Activated naive CD4-positive, alpha-beta T cell treated with Interleukin-2 at 50 U/mL for 16 hours (primary cell): ENCODE measurements around the gene PLEKHA5.
"Not testable (repeated sequence)": the region's sequence is repeated elsewhere in the genome, so short reads cannot be mapped to it uniquely, and the experiment has no call there.

Experiments used
- DNase-seq: peaks from one replicate; pipeline ENCODE4 v3.0.0-alpha.2; 2020

Gene PLEKHA5

DNA sequence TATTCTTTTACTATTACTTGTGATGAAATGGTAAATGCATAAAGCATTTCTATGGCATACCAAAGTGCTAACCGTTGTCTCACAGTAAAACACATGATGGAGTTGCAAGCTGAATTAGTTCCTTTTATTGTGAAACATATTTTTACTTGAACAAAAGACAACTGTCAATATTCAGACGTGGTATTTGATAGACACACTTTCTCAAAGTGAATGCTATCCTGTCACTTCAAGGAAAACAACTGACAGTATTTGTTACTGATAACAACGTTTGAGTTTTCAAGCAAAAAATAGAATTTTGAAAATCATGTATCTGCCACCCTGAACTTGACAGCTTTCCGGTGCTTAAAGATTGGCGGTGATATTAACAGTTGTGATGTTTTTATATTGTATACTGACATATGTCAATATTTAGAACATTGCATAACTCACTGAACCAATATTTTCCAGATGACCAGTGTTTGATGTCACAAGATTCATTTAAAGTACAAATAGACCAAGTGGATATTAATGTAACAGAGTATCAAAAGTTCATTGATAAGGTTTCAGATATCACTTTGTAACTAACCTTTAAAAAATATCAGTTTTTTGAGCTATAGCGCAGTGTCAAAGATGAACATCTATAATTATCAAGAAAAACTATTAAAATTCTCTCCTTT is 156.4 kb downstream of the PLEKHA5 start:
- no peak for DNase-seq

DNA sequence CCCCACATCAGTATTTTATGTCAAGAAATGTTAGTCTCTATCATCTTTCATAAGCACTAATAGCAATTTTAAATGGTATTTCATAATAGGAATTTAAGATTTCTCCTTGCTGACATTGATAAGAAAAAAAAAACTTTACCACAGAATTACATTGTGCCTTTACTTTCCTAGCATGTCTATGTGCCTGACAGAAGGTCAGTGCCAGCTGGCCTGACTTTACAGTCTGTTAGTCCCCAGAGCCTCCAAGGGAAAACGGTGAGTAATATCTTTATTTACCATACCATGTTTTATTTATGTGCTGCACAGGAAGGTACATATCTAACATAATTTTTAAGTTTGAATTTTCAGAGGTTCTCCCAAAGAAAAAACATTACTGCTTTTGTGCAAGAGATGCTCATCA is 157.8 kb downstream of the PLEKHA5 start:
- DNase-seq, result no peak

DNA sequence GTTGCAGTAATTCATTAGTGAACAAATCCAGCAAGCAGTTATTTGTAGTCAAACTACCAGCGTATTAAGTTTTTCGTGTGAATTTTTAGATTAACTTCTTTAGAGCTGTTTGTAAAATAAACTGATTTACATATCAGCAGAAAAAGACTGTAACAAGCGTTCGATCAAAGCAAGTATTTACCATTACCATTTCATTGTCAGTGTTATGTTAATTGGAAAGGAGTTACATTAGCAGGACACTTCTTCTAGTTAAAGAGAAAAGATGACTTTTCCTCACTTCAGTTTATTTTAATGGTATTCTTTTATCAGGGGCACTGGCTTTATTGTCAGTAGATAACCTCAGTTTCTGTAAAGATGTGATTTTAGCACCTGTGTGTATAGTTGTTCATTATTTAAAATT is 158.6 kb downstream of the PLEKHA5 start:
- no peak for DNase-seq

DNA sequence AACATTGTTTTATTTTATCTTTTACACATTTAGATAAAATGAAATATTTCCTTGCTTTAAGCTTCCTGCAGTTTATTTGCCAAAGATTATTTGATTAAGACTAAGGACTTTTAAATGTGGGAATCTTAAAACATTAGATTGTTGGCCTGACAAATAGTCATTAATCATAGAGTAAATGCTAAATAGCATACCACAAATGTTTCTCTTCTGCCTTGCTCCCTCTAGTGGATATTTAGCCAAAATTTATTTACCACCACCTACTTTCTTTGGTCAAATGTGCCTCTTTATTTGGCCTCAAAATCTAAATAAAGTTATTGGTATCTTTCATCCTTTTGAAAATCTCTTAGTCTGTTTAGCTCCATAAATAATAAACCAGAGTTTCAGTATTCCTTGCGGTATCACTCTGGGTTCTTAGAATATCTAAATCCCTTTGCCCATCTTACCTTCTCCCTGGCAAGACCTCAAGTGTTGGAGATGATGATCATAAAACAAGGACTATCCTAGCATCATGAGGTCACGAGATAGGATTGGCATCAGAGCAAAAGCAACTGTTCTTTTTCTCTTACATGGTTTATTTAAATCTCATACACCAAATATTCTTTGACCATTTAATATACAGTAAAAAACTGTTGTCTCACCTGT is 159.2 kb downstream of the PLEKHA5 start:
- DNase-seq, result no peak

DNA sequence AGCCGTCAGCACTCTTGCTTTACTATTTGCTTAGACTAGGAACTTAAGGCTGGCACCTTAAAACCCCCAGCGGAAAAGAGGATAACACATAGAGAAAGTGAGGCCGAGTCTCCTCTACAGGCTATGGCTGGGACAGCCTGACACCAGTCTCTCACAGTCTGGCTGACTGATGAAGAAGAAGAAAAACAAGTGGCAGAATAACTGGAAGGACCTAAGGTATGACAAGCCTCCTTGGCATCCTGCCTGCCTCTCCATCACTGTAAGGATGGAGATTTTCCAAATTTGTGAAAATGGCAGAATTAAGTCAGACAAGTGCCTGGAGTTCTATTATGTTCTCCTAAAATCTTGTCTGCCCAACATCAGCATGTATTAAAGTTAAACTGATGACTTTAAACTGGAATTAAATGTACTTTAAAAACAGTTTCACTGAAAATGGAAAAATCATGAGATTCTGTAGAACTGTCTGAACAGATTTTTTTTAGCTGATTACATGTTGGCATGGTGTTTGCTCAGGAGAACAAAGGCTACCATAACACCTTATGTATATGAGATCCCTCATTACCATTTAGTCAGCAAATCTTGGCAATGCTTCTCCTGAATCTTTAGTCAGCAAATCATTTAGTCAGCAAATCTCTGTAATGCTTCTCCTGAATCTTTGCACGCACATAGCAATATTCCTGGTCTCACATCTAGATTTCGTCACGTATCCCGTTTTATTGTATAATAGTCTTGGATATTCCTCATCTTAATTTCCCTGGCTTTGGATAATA is 169.5 kb downstream of the PLEKHA5 start:
- DNase-seq, result no peak

DNA sequence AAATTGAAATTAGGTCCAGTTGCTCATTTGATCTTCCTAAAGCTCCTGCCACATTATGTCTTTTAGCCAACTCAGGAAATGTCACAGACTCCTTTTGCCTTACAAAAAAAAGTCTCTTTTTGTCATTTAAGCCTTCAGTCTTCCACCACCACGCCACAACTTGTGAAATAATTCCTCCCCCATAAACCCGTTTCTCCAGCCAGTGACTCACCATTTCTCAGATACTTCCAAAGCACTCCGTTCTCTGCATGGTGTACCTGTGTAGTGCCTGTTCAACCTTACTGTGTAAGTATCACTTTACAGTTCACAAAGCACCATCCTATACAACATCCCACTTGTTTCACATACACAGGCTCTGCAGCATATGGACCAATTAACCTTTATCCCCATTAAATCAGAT is 170.2 kb downstream of the PLEKHA5 start:
- DNase-seq, result no peak

DNA sequence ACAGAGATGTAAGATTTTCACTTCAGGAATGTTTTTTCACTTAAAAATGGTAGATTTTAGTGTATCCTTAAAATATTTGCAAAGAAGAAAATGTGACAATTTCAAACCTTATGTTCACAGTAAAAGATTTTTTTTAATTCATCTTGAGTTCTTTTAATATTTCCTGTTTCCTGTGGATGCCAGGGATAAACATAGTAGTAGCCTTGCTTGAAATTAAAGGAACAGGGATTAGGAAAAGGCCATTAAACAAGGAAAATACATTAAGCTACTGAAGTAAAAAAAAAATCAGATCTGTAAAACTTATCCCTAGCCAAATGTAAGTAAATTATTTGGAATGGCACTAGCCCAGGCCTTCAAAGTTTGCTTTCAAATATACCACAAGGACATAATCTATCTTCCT is 171.7 kb downstream of the PLEKHA5 start:
- DNase-seq, result no peak

DNA sequence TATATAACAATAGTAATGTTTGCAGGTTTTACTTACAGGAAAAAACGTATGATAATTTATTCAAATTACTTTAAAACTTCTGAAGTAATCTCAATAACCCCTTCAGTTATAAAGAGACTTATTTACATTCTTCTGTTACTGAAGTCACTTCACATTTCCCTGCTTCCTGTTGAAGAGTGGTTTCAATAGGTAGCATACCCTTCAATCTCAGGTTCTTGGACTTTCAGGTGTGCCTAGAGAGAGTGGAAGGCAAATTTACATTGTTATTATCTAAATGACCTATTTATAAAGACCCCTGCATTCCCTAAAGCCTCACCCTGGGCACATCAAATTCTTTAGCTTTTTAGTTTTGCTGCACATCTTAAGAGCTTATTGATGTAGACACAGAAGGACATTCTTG is 172.2 kb downstream of the PLEKHA5 start:
- DNase-seq, result no peak

DNA sequence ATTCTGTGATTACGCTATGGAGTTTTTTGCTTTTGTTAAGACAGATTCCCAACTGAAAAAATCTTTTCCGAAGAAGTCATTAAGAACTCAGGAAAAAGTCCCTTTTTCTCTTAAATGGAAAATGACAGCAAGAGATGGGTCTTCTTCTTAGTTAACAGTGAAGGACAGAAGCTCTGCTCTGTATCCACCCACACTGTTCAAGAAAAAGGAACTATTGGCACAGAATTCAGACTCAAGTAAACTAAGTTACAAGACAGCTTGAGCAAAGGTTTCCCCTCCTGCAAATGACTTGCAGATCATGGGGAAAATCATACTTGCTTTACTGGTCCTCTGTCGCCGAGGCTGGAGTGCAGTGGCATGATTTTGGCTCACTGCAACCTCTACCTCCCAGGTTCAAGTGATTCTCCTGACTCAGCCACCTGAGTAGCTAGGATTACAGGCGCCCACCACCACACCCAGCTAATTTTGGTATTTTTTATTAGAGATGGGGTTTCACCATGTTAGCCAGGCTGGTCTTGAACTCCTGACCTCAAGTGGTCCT is 172.6 kb downstream of the PLEKHA5 start:
- DNase-seq, result no peak

DNA sequence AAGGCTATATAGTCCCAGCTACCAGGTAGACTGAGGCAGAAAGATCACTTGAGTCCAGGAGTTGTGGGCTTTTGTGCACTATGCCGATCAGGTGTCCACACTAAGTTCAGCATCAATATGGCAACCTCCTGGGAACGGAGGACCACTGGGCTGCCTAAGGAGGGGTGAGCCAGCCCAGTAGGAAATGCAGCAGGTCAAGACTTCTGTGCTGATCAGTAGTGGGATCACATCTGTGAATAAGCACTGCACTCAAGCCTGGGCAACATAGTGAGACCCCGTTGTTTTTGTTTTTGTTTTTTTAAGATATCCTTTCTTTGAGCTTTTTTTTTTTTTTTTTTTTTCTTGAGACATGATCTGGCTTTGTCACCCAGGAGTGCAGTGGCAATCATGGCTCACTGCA is 174.0 kb downstream of the PLEKHA5 start:
- DNase-seq, result no peak

DNA sequence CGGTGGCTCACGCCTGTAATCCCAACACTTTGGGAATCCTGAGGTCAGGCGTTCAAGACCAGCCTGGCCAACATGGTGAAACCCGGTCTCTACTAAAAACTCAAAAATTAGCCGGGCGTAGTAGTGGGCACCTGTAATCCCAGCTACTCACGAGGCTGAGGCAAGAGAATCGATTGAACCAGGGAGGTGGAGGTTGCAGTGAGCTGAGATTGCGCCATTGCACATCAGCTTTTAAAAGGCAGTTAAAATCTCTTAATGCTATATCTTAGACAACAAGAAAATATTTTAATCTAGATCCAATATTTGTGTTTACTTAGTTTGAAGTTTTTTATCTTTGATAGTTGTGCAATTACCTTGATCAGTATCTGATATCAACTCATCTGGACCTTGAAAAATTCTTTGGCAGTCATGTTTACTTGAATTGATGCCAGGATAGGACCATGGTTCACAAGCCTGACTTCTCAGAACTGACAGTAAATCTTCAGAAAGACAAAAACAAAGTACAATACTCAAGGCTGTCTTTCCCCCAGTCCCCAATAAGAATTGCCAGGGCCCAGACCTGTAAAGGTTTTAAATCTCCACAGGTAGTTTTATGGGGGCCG is 174.7 kb downstream of the PLEKHA5 start:
- DNase-seq, result no peak

DNA sequence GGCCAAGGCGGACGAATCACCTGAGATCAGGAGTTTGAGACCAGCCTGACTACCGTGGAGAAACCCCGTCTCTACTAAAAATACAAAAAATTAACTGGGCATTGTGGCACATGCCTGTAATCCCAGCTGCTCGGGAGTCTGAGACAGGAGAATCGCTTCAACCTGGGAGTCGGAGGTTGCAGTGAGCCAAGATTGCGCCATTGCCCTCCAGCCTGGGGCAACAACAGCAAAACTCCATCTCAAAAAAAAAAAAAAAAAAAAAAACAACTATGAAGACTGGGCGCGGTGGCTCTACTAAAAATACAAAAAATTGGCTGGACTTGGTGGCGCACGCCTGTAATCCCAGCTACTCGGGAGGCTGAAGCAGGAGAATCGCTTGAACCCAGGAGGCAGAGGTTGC is 176.1 kb downstream of the PLEKHA5 start:
- DNase-seq, result not testable (repeated sequence)

DNA sequence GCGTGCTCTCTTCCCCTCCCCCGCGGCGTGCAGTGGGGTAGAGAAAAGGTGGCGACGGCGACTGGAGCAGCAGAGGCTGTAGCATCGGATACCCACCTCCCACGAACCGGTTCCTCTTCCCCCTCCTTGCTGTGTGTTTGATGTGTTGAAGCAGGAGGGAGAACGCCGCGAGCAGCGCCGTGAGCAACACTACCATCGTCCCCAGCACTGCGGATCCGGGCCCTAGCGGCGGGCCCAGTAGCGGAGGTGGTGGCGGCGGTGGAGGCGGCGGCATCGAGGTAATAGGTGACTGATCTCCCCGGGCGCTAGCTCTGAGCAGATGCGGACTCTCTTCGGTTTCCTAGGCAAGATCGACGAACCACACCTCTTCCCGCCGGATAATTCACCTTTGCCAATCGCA is 176.8 kb downstream of the PLEKHA5 start:
- DNase-seq, result no peak

DNA sequence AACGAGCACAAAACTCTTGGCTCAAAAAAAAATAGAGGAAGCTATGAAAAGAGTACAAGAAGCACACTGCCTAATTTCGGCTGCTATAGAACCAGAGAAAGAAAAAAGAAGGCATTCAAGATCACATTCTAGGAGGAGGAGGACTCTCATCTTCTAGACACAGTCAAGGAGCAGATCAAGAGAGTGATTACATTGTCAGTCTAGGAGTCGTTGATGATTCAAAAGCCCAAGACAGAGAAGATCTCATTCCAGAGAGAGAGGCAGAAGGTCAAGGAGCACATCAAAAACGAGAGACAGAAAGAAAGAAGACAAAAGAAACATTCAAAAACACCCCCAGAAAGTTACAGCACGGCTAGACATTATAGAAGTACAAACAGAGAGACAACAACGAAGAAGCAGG is 177.9 kb downstream of the PLEKHA5 start:
- DNase-seq, result no peak

DNA sequence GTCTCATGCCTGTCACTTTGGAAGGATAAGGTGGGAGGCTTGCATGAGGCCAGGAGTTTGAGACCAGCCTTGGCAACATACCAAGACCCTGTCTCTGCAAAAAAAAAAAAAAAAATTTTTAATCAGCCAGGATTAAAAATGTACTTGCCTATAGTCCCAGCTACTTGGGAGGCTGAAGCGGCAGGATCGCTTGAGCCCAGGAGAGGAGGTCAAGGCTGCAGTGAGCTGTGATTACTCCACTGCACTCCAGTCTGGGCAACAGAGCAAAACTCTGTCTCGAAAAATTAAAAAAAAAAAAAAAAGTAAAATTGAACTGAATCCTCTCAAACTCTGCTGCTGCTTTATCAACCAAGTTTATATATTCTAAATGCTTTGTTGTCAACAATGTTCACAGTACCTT is 181.6 kb downstream of the PLEKHA5 start:
- DNase-seq, result no peak

DNA sequence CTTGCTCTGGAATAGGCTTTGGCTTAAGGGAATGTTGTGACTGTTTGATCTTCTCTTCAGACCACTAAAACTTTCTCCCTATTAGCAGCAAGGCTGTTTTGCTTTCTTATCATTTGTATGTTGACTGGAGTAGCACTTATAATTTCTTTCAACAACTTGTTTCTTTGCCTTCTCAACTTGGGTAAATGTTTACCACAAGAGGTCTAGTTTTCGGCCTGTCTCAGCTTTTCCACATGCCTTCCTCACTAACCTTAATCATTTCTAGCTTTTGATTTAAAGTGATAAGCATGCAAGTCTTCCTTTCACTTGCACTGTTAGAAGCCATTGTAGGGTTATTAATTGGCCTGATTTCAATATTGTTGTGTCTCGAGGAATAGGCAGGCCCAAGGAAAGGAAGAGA is 183.1 kb downstream of the PLEKHA5 start:
- DNase-seq, result no peak

DNA sequence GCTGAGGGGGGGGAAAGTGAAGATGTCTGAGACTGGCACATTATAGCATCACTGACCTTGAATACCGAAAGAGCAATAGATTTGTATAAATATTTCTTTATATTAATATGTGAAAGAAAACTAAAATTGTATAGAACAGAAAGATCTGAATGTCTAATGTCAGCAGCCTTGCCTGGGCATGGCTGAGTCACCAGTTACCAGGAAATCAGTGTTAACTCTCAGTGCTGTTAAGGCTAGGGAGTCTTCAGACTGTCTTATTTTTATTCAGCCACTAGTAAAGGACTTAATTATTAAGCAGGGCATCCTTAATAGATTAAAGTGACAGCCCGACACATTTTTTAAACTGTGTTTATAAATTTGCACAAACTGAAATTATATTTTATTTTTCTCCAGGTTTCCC is 186.9 kb downstream of the PLEKHA5 start:
- no peak for DNase-seq

DNA sequence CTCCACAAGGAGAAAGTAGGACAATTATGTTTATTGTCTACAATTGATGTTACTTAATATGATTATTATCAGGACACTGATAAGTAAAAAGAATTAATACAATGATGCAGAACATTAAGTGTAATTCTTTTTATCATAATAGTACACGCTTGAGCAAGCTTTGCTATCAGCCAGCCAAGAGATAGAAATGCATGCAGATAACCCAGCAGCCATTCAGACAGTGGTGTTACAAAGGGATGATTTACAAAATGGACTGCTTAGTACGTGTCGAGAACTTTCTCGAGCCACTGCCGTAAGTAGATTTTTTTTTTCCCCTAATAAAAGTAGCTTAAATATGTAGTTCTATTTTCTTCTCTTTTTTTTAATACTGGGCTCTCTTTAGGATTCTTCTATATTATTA is 192.8 kb downstream of the PLEKHA5 start:
- DNase-seq, result no peak

DNA sequence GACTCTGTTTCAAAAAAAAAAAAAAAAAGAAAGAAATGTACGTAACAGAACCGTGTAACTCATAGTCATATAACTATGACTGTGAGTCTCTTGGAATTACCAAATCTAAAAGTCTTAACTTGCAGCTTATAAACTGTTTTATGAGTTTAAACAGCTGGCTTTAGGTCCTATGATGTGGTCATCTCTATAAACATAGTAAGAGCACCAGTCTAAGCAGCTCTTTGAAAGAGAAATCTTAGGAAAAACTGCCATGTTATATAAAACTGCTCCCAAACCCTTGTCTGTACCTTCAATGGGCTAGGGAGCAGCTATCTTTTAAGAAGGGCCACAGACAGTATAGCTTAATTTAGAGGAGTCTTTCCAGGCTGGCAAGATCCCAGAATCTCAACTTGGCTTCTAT is 194.3 kb downstream of the PLEKHA5 start:
- no peak for DNase-seq

DNA sequence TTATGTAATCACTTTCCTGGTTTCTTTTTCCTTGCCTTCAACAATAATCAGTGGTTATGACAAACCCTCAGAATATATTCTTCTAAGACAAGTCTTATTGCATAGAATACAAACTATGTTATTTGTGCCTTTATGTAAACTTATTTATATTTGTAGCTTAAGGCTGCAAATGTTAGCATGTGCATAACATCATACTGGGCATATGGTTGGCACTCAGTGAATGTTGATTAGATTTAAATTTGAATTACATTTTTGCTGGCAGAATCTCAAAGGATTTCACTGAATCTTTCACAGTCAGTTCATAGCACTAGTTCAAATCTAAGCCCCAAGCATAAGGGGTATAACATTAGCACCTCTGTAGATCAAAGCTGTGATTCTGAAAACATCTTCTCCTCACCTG is 196.6 kb downstream of the PLEKHA5 start:
- DNase-seq, result no peak

DNA sequence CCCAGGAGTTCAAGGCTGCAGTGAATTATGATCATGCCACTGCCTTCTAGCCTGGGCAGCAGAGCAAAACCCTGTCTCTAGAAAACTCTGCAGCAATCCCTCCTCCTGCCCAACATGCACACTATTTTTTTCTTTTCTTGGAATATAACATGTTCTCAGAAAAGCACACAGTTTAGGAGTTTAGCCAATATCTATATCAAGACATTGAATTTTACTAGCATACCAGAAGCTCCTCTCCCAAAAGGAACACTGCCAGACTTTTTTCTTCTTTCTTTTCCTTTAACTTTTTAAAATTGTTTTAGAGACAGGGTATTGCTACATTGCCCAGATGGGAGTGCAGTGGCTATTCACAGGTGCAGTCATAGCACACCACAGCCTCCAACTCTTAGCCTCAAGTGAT is 202.7 kb downstream of the PLEKHA5 start:
- DNase-seq, result no peak

DNA sequence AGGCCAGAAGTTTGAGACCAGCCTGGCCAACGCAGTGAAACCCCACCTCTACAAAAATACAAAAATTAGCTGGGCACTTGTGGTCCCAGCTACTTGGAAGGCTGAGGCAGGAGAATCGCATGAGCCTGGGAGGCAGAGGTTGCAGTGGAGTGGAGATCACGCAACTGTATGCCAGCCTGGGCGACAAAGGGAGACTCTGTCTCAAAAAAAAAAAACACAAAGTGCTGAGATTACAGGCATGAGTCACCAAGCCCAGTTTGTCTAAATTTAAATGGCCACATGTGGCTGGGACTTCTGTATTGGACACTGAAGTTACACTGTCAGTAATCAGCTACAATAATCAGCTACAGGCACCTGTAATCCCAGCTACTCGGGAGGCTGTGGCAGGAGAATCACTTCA is 208.9 kb downstream of the PLEKHA5 start:
- no peak for DNase-seq

DNA sequence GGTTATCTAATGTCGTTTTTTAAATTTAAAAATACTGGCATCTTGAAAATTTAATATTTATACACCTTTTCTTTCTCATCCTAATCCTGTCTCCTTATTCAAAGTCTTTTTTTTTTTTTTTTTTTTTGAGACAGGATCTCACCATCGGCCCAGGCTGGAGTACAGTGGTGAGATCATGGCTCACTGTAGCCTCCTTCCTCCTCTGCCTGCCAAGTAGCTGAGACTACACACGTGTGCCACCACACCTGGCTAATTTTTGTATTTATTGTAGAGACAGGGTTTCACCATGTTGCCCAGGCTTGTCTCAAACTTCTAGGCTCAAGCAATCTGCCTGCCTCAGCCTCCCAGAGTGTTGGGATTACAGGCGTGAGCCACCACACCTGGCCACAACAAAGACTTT is 221.3 kb downstream of the PLEKHA5 start:
- not testable (repeated sequence) for DNase-seq

DNA sequence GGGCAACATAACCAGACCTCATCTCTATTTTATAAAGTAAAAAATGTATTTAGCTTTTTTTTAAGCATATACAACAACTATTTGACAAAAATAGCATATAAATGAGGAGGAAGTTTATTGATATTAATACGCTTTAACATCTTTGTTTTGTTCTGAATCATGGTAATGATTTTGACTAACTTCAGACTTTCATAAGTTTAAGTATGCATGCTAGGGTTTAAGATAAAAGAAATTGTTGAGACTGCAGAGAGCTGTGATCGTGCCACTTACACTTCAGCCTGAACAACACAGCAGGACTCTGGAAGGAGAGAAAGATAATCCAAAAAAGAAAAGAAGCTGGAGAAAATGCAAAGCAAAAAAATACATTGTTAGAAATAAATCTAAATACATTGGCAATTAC is 221.8 kb downstream of the PLEKHA5 start:
- no peak for DNase-seq
